LNCAP (cell line): ENCODE data around the gene HDAC3.

Source experiments
- CTCF ChIP-seq: fragments of 450-650 bp; IDR thresholded peaks from 2 replicates; pipeline ENCODE4 v1.5.1; 2017; ENCODE audit warnings: mild to moderate bottlenecking

HDAC3 gene

GRCh38 chr5:141590127-141590526 is 46.5 kb downstream of the HDAC3 start:
- TF ChIP-seq CTCF = no peak

- no peak for TF ChIP-seq CTCF
Measured at GRCh38 chr5:141586246-141586645, 50.4 kb downstream of the HDAC3 start.

GRCh38 chr5:141585594-141585993 is 51.1 kb downstream of the HDAC3 start:
- TF ChIP-seq CTCF = no peak

GRCh38 chr5:141574122-141574510 is 62.5 kb downstream of the HDAC3 start:
- TF ChIP-seq CTCF = no peak

GRCh38 chr5:141573489-141574121 is 63.0 kb downstream of the HDAC3 start:
- TF ChIP-seq CTCF = no peak
